NCI-H226 (cell line): ENCODE results near the gene CCDC63.

Experiments used
- DNase-seq: peaks from one replicate; pipeline ENCODE4 v3.0.0-alpha.2; 2015

CCDC63 gene

GRCh38 chr12:110885152-110885840 lies 38.5 kb downstream of the CCDC63 start:
- DNase-seq: no peak

DNA sequence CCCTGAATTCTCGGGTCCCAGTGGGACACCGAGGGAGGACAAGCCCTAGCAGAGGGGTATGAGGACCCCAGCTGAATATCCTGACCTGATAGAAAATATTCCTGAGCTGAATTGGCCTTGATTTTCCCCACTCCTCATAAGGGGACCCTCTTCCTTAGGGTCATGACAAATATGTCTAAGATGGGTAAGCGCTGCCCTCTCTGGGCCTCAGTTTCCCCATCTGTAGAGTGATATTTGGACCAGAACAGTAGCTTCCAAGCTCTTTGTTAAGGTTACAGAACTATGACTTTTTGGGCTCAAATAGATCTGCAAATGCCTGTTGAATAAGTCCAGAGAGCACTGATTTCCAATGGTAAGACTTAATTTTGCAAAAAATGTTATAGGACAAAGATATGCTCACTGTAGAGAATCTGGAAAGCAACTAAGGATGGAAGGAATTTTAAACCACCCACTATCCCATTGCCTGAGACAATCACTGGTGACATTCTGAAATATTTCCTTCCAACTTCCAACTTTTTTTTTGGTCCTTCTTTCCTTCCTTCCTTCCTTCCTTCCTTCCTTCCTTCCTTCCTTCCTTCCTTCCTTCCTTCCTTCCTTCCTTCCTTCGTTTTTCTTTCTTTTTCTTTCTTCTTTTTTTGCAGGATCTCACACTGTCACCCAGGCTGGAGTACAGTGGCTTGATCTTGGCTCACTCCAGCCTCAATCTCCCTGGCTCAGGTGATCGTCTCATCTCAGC lies 41.6 kb downstream of the CCDC63 start:
- DNase-seq: no peak

DNA sequence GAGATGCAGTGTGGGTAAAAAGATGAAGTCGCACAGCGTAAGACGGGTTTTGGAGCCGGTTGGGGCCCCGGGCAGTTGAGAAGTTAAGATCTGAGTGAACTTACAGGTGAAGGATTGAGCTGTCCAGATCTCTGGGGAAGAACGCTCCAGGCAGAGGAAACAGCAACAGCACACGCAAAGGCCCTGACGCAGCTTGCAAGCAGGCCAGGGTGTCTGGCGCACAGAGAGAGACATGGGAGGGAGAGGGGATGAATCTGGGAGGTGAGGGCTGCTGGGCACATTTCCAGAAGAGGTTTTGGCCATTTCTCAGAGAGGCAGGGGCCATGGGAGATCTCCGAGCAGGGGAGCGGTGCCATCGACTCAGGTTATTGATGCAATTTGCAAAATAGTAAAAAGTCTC lies 42.6 kb downstream of the CCDC63 start:
- no peak for DNase-seq

DNA sequence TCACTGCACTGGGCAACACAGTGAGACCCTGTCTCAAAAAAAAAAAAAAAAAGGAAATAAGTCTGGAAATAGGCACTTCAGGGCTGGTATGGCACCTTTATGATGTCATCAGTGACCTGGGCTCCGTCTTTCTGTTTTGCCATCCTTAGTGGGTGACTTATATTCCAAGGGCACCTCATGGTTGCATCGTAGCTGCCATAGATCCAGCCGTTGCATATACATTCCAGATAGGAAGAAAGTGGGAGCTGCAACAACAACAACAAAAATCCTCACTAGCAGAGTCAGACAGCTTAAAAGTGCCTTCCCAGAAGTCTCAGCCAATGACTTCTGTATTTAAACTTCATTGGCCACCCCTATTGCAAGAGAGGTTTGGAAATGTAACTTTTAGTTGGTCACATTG lies 47.2 kb downstream of the CCDC63 start:
- no peak for DNase-seq

DNA sequence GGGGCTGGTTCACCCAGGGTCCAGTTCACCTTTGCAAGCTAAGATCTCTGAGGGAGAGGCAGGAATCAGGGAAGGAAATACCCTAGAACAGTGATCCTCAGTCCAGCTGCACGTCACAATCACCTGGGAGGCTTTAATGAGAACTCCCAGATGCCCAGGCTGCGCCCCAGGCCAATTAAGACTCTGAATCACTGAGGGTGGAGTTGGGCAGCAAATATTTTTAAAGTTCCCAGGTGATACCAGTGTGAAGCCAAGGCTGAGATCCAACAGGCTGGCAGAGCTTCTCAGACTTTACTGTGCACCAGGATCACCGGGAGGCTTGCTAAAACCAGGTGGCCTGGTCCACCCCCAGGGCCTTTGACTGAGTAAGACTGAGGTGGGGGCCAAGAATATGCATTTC lies 49.8 kb downstream of the CCDC63 start:
- DNase-seq: no peak

GRCh38 chr12:110901401-110901800 lies 54.6 kb downstream of the CCDC63 start:
- DNase-seq: no peak

GRCh38 chr12:110903511-110903910 lies 56.7 kb downstream of the CCDC63 start:
- no peak for DNase-seq

DNA sequence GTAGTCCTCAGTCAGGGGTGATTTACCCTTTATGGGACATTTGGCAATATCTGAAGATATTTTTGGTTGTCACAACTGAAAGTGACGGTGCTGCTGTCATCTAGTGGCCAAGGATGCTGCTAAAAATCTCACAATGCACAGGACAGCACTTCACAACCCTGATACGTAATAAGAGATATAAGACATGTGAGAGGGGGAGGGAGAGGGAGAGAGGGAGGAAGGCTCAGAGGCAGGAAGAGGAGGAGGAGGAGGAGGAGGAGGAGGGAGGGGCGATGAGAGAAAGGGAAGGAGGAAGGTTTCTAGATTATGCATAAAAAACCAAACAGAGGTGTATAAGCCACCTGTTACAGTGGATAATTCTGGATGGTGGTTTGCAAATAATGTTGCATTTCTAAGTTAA lies 59.3 kb downstream of the CCDC63 start:
- DNase-seq: no peak

GRCh38 chr12:110906516-110906915 lies 59.7 kb downstream of the CCDC63 start:
- DNase-seq: no peak

DNA sequence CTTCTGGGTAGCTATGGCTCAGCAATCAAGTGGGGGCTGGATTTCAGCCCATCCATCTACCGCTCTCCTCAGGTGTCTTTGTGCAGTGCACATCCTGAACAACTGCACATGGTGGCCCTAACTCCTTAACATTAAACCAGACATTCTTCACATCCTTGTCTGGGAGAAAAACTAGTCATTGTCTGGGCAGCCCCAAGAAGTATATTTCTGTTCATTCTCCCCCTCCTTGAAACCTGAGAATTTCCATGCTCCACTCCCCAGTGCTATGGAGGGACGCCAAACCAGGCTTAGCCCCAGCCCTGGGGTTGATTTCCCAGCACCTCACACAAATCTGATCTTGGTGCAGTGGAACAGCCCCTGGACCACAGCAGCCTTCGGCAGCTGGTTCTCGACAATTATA lies 60.2 kb downstream of the CCDC63 start:
- no peak for DNase-seq

GRCh38 chr12:110907583-110907982 lies 60.8 kb downstream of the CCDC63 start:
- DNase-seq: no peak

DNA sequence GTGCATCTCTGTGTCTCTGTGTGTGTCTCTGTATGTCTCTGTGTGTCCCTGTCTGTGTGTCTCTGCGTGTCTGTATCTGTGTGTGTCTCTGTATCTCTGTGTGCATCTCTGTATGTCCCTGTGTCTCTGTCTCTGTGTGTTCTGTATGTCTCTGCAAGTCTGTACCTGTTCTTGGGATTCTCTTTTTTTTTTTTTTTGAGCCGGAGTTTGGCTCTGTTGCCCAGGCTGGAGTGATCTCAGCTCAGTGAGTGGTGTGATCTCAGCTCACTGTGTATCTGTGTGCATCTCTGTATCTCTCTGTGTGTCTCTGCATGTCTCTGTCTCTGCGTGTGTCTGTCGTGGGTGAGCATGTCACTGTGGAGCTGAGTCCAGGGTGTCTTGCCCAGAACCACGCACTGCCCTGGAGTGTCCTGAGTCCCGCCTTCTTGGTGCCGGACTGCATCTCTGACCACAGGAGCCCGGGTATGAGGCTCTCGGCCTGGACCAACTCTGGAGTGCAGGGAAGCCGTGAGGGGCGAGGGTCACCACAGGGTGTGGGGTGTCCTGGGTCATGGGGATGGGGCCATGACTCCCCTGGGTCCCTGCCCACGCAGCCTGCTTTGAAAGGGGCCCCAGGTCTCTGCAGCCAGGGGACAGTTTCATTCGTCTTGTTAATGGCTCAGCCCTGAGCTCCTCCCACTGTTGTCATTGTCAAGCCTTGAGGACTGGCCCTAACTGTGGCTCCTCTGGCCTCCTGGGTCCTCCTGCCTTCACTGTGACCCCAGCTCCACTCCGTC lies 61.8 kb downstream of the CCDC63 start:
- DNase-seq: no peak

DNA sequence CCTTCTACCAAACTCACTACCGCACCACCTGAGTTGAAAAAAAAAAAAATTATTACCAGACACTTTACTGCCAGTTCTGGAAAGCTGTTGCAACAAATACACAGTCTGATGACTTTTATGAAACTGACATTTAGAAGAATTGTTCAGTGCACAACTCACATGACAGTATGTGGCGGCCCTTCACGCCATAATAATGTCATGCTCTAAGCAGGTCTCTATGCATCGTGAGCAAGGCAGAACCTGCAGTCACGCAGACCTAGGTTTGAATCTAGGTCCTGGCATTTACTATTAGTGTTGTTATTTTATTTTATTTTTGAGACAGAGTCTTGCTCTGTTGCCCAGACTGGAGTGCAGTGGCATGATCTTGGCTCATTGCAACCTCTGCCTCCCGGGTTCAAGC lies 65.5 kb downstream of the CCDC63 start:
- no peak for DNase-seq

DNA sequence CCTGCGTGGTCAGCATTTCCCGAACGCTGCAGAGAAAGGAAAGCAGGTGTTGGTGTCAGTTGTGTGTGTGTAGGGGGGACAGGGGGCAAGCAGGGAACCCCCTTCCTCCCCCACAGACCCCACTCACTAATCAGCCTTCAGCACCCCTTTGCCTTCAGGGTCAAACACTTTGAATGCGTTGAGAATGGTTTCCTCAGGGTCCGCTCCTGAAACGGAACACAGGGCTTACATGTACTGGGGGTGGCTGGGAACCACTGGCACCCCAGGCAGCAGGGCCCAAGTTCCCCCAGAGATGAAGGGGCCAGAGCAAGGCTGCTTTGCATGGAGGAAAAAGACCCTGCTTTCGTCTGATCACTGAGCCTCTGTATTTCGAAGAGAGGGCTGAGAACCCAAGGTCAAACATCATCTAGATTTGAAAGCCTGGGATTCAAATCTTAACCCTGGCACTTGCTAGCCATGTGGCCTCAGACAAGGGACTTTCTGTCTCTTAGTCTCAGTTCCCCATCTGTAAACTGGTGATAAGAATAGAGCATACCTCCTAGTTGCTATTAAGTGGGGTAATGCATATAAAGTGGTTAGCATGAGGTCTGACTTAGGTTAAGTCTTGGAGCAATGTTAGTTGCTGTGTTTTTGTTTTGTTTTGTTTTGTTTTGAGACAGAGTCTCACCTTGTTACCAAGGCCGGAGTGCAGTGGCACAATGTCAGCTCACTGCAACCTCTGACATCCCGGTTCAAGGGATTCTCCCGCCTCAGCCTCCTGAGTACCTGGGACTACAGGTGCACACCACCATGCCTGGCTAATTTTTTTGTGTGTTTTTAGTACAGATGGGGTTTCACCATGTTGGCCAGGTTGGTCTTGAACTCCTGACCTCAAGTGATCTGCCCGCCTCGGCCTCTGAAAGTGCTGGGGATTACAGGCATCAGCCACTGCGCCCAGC lies 66.6 kb downstream of the CCDC63 start:
- DNase-seq: no peak

DNA sequence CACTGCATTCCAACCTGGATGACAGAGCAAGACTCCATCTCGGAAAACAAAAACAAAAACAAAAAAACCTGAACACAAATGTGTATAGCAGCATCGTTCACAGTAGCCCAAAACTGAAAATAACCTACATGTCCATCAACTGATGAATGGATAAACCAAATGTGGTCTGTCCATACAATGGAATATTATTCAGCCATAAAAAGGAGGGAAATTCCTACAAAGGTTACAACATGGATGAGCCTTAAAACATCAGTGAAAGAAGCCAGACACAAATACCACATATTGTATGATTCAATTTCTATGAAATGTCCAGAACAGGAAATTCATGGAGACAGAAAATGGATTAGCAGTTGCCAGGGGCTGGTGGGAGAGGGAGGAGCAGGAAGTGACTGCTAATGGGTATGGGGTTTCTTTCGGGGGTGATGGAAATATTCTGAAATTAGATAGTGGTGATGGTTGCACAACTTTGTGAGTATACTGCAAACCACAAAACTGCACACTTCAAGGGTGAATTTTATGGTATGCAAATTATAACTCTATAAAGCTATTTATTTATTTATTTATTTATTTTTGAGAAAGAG lies 69.6 kb downstream of the CCDC63 start:
- peak; percentile 79 for DNase-seq

GRCh38 chr12:110917467-110917866 lies 70.7 kb downstream of the CCDC63 start:
- peak; percentile 87 for DNase-seq

GRCh38 chr12:110917961-110918360 lies 71.2 kb downstream of the CCDC63 start:
- no peak for DNase-seq

DNA sequence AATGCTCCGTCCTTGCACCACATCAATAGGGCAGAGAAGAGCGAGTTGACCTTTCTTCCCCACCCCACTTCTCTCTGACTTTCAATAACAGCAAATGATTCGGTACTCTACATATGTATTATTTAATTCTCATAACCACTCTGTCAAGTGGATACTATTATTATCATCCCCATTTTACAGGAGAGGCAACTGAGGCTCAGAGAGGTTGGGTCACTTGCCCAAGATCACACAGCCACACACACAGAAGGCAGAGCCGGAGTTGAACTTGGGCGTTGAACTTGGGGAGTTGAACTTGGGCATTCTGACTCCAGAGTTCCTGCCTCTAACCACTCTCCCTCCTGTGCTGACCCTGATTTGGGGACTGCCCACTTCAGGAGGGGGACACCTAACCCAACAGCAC lies 72.9 kb downstream of the CCDC63 start:
- no peak for DNase-seq

DNA sequence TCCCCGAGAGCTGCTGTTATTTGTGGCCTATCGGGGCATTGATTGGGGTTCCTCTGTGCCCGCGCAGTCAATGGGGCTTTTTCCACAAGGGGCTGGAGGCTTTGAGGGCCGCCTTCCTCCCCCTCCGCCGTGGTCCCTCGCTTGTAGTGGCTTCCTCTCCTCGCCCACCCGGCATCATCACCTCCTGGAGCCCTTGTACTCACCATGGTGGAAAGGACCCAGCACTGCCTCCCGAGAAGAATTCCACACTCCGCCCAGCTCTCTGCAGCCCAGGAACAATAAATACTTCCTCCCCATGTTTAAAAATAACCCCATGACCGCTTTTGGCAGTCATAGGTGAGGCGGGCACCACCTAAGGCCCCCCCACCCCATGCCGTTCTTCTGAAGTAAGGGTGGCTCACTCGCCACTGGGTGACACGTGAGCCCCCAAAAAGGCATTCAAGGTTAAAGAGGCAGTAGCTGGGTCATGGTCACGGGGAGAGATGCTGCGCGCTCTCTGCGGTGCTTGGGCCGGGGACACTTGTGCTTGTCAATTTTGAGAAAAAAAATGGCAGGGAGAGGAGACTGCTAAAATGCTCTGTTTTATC lies 73.6 kb downstream of the CCDC63 start, which contains the start of gene MYL2:
MYL2 (minus strand) TSS at position 256 of the 587 bp plus-strand sequence; CDS start at position 206, 50 bp downstream.
- no peak for DNase-seq

DNA sequence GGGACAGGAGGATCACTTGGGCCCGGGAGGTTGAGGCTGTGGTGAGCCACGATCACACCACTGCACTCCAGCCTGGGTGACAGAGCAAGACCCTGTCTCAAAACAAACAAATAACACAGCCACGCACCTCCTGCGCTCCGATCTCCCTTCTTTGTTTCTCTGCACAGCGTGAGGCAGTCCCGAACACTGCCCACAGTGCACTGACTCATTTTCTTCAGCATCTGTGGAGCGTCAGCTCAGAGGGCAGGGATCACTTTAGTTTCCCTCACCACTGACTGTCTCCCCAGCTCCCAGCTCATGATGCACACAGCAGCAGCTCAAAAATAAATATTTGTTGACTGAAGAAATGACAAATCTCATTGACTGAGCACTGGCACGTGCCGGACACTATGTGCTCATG lies 74.5 kb downstream of the CCDC63 start:
- DNase-seq: peak; percentile 50

DNA sequence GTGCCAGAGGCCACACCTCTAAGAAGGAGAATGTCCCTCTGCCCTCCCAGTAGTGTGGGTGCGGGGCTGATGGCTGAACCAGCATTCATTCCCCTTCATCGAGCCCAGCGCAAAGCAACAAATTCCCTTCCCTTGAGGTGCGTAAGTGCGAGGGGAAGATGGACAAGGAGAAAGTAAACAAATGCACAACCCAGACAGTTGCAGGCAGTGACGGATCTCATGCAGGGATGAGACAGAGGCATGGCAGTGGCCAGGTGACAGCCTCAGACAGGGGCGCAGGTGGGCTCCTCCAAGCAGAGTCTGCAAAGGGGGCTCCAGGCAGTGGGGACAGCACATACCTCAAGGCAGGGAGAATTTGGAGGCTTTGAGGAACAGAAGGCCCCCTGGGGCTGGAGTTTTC lies 75.9 kb downstream of the CCDC63 start:
- DNase-seq: no peak

DNA sequence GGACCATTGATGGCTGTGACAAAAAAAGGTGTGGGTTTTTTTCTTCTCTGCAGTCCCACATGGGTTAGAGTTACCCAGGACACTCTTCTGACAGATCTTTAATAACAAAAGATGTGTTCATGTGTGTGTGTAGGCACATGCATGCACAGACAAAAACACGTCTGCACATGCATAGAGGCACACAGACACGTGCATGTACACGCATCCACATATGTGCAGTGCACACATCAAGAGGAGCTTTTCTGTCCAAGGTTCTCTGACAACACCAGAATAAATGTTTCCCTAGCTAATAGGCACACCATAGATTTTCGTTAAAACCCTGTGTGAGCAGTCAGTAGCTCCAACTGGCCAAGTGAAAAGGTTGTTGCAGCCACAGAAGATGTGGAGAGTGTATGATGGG lies 76.4 kb downstream of the CCDC63 start:
- DNase-seq: no peak
